Measurements from ENCODE around the gene ATP2A3.

GRCh38 chr17:3887394-3887793, 76.8 kb downstream of the ATP2A3 start:
- no peak for TF ChIP-seq POLR2A (IDR thresholded peaks at IDR 0.05)
- TF ChIP-seq, protein P1, sequence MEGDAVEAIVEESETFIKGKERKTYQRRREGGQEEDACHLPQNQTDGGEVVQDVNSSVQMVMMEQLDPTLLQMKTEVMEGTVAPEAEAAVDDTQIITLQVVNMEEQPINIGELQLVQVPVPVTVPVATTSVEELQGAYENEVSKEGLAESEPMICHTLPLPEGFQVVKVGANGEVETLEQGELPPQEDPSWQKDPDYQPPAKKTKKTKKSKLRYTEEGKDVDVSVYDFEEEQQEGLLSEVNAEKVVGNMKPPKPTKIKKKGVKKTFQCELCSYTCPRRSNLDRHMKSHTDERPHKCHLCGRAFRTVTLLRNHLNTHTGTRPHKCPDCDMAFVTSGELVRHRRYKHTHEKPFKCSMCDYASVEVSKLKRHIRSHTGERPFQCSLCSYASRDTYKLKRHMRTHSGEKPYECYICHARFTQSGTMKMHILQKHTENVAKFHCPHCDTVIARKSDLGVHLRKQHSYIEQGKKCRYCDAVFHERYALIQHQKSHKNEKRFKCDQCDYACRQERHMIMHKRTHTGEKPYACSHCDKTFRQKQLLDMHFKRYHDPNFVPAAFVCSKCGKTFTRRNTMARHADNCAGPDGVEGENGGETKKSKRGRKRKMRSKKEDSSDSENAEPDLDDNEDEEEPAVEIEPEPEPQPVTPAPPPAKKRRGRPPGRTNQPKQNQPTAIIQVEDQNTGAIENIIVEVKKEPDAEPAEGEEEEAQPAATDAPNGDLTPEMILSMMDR (IDR thresholded peaks at IDR 0.05 in 4 of 5, conservative IDR thresholded peaks at IDR 0.05 in 1 of 5) = no peak

All from gastrocnemius medialis (tissue), 4 donors.